Mesendoderm (in vitro differentiated cells): ENCODE results near the gene ATP23.

ENCODE experiments used
- DNase-seq: peaks from one replicate; pipeline ENCODE4 v3.0.0; 2013
- H2AK5ac ChIP-seq: 2 replicates; pipeline ENCODE4 v1.6.1; 2013; ENCODE audit warnings: low read length, inconsistent platforms
- H2BK120ac ChIP-seq: 2 replicates; pipeline ENCODE4 v1.6.1; 2013; ENCODE audit warnings: low read depth, mild to moderate bottlenecking, low read length, moderate library complexity, mixed read lengths
- H2BK15ac ChIP-seq: replicated peaks from 2 replicates; pipeline ENCODE4 v1.6.1; 2013; ENCODE audit warnings: low read depth, mild to moderate bottlenecking, moderate library complexity
- H2BK5ac ChIP-seq: 2 replicates; pipeline ENCODE4 v1.6.1; 2013; ENCODE audit warnings: low read length, inconsistent platforms
- H3K18ac ChIP-seq: 2 replicates; pipeline ENCODE4 v1.6.1; 2013; ENCODE audit warnings: mild to moderate bottlenecking, low read length, mixed read lengths
- H3K23ac ChIP-seq: one replicate; pipeline ENCODE4 v1.6.1; 2013; ENCODE audit warnings: low read length
- H3K27ac ChIP-seq: 2 replicates; pipeline ENCODE4 v1.5.1; 2013; ENCODE audit warnings: low read depth, mild to moderate bottlenecking, inconsistent platforms, low read length, moderate library complexity
- H3K27me3 ChIP-seq: 2 replicates; pipeline ENCODE4 v1.6.1; 2013; ENCODE audit warnings: low read length, control low read depth, mild to moderate bottlenecking, inconsistent platforms; ENCODE audit not compliant: insufficient read depth, poor library complexity
- H3K36me3 ChIP-seq: 2 replicates; pipeline ENCODE4 v1.6.1; 2013; ENCODE audit warnings: low read length, inconsistent platforms; ENCODE audit not compliant: control insufficient read depth, insufficient read depth
- H3K4ac ChIP-seq: one replicate; pipeline ENCODE4 v1.6.1; 2013; ENCODE audit warnings: low read depth, mild to moderate bottlenecking, low read length, moderate library complexity
- H3K4me1 ChIP-seq: 2 replicates; pipeline ENCODE4 v1.6.1; 2013; ENCODE audit warnings: low read depth, low read length, inconsistent platforms; ENCODE audit not compliant: control insufficient read depth
- H3K4me2 ChIP-seq: 2 replicates; pipeline ENCODE4 v1.6.1; 2013; ENCODE audit warnings: low read length
- H3K4me3 ChIP-seq: 2 replicates; pipeline ENCODE4 v1.5.1; 2013; ENCODE audit warnings: mild to moderate bottlenecking, low read length
- H3K56ac ChIP-seq: one replicate; pipeline ENCODE4 v1.6.1; 2013; ENCODE audit warnings: low read length
- H3K79me1 ChIP-seq: 2 replicates; pipeline ENCODE4 v1.6.1; 2013; ENCODE audit warnings: low read length, inconsistent platforms
- H3K79me2 ChIP-seq: 2 replicates; pipeline ENCODE4 v1.6.1; 2013; ENCODE audit warnings: mild to moderate bottlenecking, low read length; ENCODE audit not compliant: control insufficient read depth, insufficient read depth
- H3K9ac ChIP-seq: 2 replicates; pipeline ENCODE4 v1.6.1; 2013; ENCODE audit warnings: low read length, inconsistent platforms
- H4K5ac ChIP-seq: one replicate; pipeline ENCODE4 v1.6.1; 2013; ENCODE audit warnings: low read length
- H4K8ac ChIP-seq: one replicate; pipeline ENCODE4 v1.6.1; 2013; ENCODE audit warnings: low read depth, mild to moderate bottlenecking, control low read depth, low read length, moderate library complexity
- WGBS: extraction: QIAGEN DNeasy Blood & Tissue Kit; methylation state at CpG from one replicate; pipeline ENCODE4 v1.1.7; 2013; ENCODE audit warnings: low lambda C conversion rate, missing lambda C conversion rate; ENCODE audit not compliant: insufficient coverage; ENCODE audit errors: extremely low coverage; 5-methylcytosine and 5-hydroxymethylcytosine counted together

ATP23 gene

DNA sequence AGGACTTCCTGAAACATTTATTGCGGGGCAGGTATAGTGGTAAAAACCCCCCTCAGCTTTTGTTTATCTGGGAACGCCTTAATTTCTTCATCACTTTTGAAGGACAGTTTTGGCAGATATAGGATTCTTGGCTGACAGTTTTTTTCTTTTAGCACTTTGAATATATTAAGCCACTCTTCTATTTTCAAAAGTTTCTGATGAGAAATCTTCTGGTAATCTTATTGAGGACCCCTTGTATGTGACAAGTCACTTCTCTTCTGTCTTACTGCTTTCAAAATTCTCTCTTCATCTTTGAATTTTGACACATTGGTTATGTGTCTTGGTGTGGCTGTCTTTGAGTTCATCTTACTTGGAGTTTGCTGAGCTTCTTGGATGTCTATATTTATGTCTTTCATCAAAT is 59.1 kb downstream of the ATP23 start:
- no peak for DNase-seq
- no peak overlapping the region for H3K4me2 ChIP-seq
- no peak overlapping the region for H3K23ac ChIP-seq
- H3K27ac ChIP-seq: no peak overlapping the region
- no peak overlapping the region for H3K4ac ChIP-seq
- H3K9ac ChIP-seq: no peak overlapping the region
- no peaks in the 10 kb centered on the region for H3K79me2 ChIP-seq
- no CpG with 5 or more reads among the region's 2 CpGs for WGBS
- H4K8ac ChIP-seq: no peak overlapping the region
- H2BK15ac ChIP-seq: no peak overlapping the region
- no peak overlapping the region for H2BK5ac ChIP-seq
- H3K27me3 ChIP-seq: no peaks in the 10 kb centered on the region
- no peak overlapping the region for H4K5ac ChIP-seq
- H3K79me1 ChIP-seq: no peaks in the 10 kb centered on the region
- no peak overlapping the region for H2AK5ac ChIP-seq
- no peak overlapping the region for H2BK120ac ChIP-seq
- H3K56ac ChIP-seq: no peak overlapping the region
- H3K4me3 ChIP-seq: no peak overlapping the region
- no peaks in the 10 kb centered on the region for H3K4me1 ChIP-seq
- H3K18ac ChIP-seq: no peak overlapping the region
- H3K36me3 ChIP-seq: no peaks in the 10 kb centered on the region

DNA sequence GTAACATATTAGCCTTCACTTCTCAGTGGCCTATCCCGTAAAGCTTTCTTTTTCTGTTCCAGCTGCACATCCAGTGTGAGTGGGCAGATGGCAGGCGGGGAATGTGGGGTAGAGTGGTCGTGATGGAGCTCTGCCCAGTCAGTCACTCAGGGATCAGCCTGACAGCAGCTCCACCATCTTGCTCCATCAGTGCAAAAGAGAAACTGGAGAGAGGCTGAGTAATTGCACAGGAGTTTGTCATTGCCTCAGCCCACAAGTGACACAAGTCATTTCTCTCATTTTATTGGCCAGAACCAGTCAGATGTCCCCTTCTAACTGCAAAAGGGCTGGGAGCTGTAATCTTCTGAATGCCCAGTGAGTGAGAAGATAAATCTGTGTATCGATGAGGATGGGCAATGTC is 66.5 kb downstream of the ATP23 start:
- Histone ChIP-seq H3K27me3 (no peaks in the 10 kb centered on the region), H4K5ac (no peak overlapping the region), H3K27ac (no peak overlapping the region), H2AK5ac (no peak overlapping the region), H3K56ac (no peak overlapping the region), H2BK15ac (no peak overlapping the region), H3K36me3 (no peaks in the 10 kb centered on the region), H2BK5ac (no peak overlapping the region), H3K79me2 (no peaks in the 10 kb centered on the region), H3K79me1 (no peaks in the 10 kb centered on the region), H4K8ac (no peak overlapping the region), H3K9ac (no peak overlapping the region), H3K23ac (no peak overlapping the region), H3K4me1 (no peaks in the 10 kb centered on the region), H3K18ac (no peak overlapping the region), H2BK120ac (no peak overlapping the region), H3K4ac (no peak overlapping the region), H3K4me3 (no peak overlapping the region), H3K4me2 (no peak overlapping the region)
- WGBS: no CpG with 5 or more reads among the region's 4 CpGs
- no peak for DNase-seq

DNA sequence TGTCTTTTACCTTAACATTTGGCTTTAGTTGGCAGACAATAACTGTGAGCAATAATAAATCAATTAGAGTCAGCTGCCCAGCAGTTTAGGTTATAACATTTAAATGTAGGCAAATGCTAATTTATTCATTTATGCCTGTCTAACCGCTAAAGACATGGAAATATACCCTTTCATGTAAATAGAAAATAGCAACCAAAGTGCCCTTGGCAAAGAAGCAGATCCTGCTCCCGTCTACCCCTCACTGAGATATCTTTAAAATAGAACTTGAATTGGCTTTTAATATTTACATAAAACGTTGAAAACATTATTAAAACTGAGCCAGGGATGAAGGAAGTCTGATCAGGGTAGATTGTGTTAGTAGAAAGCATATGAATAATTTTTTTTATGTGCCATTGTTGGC is 67.3 kb downstream of the ATP23 start:
- Histone ChIP-seq H3K36me3 (no peaks in the 10 kb centered on the region), H2BK120ac (no peak overlapping the region), H2BK15ac (no peak overlapping the region), H2BK5ac (no peak overlapping the region), H3K4me2 (no peak overlapping the region), H2AK5ac (no peak overlapping the region), H3K79me1 (no peaks in the 10 kb centered on the region), H4K8ac (no peak overlapping the region), H3K4me1 (no peaks in the 10 kb centered on the region), H3K4me3 (no peak overlapping the region), H3K27ac (no peak overlapping the region), H4K5ac (no peak overlapping the region), H3K56ac (no peak overlapping the region), H3K23ac (no peak overlapping the region), H3K18ac (no peak overlapping the region), H3K4ac (no peak overlapping the region), H3K79me2 (no peaks in the 10 kb centered on the region), H3K9ac (no peak overlapping the region), H3K27me3 (no peaks in the 10 kb centered on the region)
- WGBS: no CpG with 5 or more reads among the region's 3 CpGs
- no peak for DNase-seq
